ENCODE measurements around the gene HYI. TPM values are rescaled to one million over a fixed set of nuclear protein-coding genes. Genes with fewer than 3 reads are reported as not detected.

Gene HYI
- total RNA-seq, 1 donor from 2014 or later: 28.9 TPM

DNA sequence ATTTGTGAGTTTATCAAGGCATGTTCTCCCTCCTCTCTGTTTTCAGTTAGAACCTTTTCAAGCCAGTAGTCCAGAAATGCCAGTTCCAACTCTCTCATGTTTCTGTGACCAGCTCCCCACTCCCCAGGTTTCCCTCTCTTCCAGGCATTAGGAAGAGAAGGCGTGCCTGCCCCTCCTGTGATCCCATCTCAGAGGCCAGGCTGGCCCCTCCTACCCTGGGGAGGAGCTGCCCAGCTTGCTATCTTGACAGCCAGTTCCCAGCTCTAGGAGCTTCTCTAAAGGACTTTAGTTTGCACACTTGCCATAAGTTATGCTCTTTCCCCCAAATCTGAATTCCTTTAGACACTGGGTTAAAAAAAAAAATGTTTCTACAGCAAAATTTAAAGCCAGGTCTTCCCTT lies 8.9 kb downstream of the HYI start:
- no peak for DNase-seq (ENCODE audit: low read depth)

DNA sequence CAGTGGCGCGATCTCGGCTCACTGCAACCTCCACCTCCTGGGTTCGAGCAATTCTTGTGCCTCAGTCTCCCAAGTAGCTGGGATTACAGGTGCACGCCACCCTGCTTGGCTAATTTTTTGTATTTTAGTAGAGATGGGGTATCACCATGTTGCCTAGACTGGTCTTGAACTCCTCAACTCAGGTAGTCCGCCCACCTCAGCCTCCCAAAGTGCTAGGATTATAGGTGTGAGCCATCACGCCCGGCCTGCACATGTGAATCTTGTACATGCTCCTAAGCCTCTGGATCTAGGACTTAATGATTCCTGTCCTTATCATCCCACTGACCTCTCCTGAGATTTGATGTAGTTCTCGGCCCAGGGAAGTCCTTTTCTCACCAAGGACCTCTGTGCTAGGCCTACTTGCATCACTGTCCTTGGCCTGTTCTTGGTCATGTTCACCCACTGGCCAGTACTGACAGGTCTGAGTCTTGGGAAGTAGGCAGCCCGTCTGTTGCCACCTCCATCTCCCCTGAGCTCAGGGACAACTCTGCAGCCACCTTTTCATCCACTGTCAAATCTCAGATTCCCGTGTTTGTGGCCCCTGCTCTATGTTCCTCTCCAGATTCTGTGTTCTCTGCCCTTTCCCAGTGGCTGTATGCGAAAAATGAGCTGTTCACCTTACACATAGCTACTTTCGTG lies 9.4 kb downstream of the HYI start:
- no peak for DNase-seq (ENCODE audit: low read depth)

DNA sequence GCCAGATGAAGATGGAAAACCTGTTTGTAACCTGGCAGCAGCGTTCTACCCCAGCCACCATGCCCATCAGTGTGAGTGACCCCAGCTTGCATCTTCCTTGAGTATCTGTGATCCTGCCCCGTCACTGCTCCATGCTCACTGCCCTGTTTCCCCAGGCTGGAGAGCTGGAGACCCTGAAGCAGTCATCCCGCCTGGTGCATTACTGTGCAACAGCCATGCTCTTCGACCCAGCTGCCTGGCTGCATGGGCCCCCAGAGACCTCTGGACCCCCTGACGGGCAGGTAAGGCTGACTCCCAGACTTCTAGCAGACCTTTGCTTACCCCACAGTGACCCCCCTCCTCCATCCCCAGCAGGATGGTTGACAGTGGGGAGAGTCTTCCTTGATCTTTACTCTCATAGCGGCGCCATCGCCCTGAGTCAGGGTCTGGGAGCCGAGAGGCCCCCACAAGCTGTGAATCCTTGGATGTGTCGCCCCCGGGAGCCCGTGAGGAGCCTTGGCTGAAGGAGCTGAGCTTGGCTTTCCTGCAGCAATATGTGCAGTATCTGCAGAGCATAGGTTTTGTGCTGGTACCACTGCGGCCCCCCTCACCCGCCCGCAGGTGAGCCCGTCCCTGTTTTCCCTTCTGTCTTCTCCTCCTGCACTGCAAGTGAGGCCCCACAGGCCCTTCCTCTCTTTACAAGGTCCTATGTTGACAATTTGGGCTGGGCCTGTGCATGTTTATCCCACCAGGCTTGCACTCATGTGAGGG lies 10.4 kb downstream of the HYI start:
- no peak for DNase-seq (ENCODE audit: low read depth)

DNA sequence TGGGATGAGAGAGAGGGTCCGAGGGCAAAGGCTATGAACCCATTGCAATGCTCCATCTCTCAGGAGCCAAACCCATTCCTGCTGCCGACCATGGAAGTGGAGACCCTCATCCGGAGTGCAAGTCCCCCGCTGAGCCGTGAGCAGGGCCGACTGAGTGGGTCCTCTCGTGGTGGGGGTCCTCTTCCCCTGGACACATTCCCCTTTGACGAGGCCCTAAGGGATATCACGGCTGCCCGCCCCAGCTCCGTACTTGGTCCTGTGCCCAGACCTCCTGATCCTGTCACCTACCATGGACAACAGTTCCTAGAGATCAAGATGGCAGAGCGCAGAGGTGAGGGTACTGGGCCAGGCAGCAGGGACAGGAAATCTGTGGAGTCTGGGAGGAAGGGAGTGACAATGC lies 11.0 kb downstream of the HYI start:
- DNase-seq (ENCODE audit: low read depth): no peak

DNA sequence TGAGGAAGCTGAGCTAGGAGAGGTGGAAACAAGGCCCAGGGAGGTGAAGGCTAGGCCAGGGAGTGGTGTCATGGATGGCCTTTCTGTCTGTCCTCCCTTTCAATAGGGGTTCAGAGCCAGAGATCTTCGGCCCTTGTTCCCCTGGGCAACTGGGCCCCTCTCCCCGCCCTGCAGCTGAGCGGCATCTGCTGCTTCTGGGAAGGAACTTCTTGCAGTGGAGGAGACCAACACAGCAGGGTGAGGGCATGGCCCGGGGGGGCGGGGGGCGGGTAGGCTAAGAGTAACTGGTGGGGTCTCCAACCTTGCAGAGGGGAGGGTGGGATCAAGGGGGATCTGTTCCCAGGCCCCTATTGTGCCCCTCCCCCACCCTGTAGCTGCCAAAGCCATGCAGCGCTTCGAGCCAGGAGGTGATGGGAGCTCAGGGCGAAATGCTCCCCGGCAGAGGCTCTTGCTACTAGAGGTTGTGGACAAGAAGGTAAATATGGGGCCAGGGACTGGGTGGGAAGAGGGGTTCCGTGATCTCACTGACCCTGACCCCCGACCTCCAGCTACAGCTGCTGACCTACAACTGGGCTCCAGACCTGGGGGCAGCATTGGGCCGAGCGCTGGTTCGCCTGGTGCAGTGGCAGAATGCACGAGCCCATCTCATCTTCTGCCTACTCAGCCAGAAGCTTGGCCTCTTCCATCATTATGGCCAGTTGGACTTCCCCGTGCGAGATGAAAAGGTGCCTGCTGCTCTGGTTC lies 11.7 kb downstream of the HYI start:
- DNase-seq (ENCODE audit: low read depth): no peak

DNA sequence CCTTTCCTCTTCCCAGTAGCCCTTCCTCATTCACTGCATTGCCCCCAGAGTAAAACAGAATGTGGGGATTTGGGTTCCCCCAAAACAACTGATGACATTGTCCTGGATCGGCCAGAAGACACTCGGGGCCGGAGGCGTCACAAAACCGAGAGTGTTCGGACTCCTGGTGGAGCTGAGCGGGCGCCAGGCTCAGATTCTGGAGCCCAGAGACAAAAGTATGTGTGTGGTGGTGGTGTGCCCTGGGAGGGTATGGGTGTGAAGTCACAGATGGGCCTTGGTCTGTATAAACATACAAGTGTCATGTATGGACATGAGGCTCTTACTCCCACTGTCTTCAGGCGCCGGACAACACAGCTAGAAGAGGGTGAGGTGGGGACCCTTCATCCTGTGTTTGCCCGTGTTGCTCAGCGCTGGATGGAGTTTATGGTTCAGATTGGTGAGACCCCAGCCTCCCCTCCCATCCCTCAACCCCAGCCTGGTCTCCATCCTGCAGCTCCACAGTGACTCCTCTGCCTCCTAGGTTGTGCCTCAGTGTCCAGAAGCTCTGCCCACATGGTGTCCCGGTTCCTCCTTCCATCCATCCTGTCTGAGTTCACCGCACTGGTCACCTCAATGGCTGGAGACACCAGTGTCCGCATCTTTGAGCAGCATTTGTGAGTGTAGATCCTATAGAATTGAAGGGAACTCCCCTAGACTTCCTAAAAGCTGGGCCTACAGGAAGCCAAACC lies 12.4 kb downstream of the HYI start:
- DNase-seq (ENCODE audit: low read depth): no peak

DNA sequence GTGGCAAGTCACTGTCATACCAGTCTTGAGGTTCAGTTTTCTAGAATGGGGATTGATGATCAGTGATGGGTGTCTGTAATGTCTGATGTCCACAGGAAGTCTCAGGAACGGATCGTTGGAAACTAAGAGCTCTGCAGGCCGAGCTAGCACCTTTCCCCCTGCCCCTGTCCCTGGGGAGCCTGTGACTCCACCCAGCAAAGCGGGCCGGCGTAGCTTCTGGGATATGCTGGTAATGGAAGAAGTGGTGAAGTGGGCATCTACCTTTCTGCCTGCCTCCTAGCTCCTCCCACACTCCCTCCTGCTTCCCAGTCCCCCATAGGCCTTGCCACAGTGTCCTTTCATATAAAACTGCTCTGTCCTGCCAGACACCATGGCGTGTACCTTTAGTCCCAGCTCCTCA lies 13.4 kb downstream of the HYI start:
- no peak for DNase-seq (ENCODE audit: low read depth)

DNA sequence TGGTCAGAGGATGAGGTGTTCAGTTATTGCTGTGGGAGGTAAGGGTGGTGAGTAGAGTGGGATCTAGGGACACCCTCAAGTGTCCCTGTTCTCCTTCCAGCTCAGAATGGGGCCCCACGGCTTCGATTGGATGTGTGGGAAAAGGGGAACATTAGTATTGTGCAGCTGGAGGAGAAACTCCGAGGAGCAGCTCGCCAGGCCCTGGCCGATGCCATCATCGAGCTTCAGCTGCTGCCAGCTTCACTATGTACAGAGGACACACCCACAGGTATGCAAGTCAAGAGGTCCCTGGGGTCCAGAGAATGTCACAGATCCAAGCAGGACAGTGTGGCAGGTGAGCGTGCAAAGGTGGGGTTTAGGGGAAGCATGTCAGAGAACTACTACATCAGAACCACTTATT lies 13.9 kb downstream of the HYI start:
- no peak for DNase-seq (ENCODE audit: low read depth)

DNA sequence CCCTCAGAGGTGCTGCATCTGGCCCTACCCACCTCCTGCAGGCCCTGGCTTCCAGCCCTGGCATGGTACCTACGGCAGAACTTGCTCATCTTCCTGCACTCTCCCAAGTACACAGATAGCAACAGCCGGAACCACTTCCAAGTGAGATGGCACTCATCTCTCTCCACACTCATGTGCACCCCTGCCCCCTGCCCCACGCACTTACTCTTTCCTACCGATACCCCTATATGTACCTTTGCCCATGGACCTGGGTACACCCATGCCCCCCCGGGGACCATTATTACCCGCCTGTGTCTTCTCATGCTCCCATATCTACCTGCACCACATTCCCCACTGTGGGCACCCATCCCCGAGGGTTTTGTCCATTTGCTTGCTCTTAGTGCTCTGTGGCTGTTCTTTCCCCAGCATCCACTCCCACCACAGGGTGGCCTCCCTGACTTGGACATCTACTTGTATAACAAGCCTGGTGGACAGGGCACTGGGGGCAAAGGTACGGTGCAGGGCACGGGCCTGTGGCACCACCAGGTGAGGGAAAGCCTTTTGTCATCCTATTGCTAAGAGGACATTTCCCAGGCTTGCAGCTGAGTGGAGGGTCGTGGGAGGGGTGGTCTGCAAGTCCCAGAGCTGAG lies 14.7 kb downstream of the HYI start:
- no peak for DNase-seq (ENCODE audit: low read depth)

DNA sequence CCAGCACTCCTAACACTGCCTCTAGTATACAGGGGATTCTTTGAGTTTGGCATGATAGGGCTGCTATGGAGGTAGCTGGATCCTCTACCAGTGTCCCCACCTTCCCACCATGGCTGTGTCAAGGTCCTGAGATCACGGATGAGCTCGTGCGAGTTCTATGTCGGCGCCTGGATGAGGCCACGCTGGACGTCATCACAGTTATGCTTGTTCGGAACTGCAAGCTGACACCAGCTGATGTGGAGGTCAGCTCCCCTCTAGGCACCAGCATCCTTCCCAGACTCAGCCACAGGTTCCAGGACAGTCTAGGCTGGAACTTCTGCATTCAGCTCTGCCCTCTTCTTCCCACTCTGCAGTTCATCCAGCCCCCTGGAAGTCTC lies 15.2 kb downstream of the HYI start:
- no peak for DNase-seq (ENCODE audit: low read depth)

DNA sequence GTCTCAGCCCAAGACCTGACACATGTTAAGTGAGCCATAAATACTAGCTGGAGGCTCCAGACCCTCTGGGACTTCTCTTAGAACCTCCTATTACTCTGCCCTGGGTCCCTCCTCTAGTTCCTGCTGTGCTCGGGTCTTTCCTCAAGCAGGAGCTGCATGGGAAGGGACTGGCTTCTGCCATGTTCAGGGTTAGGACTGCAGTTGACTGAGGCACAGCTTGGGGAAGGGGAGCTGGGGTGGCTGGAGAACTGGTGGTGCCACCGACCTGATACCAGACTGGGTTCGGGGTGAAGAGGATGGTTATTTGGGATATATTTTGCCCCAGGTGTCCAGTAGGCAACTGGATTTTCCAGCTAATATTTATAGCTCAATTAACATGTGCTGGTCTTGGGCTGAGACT lies 15.7 kb downstream of the HYI start:
- DNase-seq (ENCODE audit: low read depth): no peak

DNA sequence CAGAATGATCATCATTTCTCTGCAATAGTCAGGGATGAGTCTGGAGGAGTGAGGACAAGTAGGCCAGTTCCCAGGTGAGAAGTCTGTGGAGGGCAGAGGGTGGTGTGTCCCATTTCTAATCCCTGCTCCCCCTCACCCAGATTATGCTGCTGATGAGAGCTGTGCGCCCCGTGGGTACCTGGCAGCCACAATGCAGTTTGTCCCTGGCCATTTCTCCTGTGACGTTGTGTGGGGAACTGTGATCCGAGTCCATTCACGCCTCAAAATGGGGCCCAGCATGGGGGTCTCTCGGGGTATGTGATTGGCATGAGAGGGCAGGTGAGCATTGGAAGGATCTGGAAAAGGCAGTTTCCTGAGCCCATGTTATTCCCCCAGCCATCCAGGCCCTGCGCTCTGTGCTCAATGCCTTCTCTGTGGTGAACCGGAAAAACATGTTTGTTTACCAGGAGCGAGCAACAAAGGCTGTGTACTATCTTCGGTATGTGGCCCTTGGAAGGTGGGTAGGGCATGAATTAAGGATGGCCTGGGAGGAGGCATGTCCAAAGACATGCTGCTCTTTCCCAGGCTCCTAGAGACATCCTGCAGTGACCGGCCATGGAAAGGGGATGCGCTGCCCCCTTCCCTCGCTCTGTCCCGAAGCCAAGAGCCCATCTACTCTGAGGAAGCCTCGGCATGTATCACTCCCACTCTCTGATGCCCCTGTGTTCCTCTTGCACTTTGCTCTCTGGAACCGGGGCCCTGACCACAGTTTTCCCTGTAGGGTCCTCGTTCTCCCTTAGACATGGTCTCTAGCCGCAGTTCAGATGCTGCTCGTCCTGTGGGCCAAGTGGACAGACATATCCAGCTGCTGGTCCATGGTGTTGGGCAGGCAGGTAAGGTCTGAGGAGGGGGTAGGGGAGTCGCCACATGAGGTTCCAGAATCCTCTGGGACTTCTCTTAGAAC lies 16.4 kb downstream of the HYI start:
- no peak for DNase-seq (ENCODE audit: low read depth)

DNA sequence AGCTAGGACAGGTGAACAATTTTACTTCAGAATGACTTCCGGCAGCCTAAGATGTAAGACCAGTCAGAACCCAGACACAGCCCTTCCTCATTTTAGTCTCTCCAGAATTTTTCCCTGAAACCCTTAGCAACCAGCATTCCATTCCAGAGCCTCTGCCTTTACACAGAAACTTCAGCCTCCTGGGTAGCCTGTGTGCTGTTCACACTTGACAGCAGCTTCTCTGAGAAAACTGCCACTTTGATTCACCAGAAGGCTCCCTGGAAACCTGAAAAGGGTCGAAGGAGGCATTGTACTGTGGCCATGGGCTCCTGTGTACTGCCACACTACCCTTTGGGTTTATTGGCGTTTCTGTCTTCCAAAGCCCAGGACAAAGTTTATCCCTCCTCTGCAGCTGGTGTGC lies 17.4 kb downstream of the HYI start:
- no peak for DNase-seq (ENCODE audit: low read depth)

DNA sequence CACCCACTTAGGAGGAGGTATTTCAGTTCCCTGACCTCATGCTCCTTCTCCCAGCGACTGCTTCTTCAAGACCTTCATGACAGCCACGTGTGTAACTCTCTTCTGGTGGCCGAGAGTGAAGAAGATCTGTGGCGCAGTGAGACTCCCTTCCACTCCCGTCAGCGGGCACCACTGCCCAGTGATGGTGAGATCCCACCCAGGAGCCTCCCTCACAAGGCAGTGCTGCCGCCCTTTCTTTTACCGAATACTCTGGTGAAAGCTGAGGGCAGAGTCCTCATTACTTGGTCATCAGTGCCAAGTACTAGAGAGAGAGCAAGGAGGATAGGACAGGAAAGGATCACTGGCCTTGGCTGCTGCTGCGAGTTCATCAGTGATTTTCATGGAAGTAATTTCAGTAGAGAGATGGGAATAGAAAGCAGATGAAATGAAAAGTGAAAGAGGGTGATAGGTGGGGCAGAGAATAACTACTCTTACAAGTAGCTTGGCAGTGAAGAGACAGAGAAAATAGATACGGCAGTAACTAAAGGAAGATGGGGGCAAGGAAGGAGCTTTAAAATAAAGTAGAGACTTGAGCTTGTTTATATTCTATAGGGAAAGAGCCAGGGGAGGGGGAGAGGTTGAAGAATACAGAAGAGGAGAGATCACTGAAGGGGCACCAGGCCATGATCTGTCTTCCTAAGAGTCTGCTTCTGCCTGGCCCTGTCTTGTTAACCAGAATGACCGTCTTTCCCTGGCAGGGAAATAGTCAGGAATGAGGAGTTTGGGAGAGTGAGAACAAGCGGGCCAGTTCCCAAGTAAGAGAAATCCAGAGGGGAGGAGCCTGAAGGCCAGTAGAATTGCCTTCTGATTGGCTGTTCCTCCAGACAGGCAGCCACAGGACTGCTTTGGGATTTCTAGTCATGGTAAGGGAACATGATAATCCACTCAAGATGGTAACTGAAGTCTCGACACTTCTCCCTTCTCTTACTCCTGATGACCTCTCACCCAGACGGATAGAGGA lies 18.3 kb downstream of the HYI start:
- DNase-seq (ENCODE audit: low read depth): no peak

DNA sequence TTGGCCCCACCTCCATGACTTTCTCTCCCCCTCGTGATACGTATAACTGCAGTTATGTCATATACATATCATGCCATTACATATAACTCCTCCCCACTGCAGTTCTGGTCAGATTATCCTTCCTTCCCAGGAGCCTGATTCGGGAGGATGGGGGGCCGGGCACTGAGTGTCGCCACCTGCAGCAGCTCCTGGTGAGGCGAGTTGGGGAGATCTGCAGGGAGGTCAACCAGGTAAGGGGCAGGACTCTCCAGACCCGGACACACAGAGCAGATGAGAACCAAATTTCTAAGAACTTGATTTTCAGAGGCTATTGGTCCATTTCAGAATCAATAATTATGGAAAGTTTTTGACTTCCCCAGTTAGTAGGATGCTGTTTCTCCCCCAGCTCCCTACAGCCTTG lies 19.5 kb downstream of the HYI start:
- DNase-seq (ENCODE audit: low read depth): no peak

DNA sequence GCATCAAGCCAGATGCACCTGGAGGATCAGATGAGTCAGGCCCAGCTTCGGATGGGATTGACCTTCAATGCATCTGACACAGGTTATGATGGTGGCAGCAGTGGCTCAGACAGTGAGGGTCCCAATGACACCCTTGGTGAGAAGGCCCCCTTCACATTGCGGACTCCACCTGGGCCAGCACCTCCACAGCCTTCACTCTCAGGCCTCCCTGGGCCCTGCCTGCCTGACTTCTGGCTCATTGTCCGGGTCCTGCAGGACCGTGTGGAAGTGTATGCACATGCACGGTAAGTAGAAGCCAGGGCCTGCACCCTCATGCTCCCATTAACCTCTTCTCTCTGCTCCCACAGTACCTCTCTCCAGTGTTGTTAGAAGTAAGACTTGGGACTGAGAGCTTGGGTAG lies 20.8 kb downstream of the HYI start:
- DNase-seq (ENCODE audit: low read depth): no peak

DNA sequence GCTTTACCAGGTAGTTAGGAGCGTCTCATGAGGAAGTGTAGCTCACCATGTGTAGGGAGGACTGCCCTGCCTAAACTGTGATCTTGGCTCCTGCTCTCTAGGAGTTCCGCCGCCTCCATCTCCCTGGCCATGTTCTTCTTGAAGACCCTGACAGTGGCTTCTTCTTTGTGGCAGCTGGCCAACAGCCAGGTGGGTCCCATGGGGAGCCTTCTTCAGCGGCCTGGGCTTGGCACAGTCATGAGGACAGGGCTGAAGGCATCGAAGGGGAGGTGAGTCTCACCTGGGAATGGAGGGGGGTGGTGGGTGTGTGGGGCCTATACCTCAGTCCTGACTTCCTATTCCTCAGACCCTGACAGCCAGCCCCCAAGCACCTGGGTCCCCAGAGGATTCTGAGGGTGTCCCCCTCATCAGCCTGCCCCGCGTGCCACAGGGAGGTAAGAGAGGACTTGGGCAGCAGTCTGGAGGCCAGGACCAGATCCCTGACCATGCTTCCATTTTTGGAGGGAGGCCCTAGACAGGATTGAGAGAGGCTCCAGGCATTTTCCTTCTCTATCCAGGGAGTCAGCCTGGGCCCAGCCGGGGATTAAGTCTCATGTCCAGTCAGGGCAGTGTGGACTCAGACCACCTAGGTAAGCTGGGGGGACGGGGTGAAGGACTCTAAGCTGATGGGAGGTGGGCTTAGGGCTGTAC lies 21.4 kb downstream of the HYI start:
- no peak for DNase-seq (ENCODE audit: low read depth)

DNA sequence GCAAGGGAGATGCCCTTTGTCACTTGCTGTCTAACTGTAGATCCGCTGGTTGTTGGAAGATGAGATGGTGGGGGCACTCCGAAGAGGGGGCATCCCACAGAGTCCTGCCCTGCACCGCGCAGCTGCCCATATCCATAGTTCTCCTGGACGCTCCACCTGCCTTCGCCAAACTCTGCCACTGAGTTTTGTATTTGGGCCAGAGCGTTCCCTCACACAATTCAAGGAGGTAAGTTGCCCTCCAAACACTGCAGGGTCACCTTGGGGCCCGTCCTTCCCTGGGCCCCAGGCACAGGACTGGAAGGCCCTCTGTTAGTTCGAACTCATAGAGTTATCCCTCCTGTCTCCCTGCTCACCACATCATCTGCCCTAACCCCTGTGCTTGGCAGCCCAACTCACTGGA lies 22.1 kb downstream of the HYI start:
- DNase-seq (ENCODE audit: low read depth): no peak

DNA sequence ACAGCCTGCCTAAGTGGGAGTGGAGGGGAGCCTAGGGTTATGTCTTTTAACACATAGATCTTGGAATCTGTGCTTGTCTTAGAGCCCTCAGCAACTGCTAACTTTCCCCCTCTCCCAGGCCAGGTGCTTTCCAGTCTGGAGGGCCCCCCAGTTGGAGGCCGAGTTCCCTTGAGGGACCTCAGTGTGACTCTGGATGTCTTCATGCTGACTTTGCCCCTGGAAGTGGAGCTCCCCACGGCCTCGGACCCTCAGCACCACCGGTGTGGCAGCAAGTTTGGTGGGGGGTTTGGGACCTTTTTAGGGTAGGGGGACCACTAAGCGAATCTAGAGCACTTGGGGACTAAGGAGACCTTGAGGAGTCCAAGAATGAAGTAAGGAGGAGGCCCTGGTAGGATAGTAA lies 22.9 kb downstream of the HYI start:
- no peak for DNase-seq (ENCODE audit: low read depth)
